Nephron progenitor cell (in vitro differentiated cells): ENCODE results near the gene AVL9.
"Not testable (repeated sequence)": the region's sequence is repeated elsewhere in the genome, so short reads cannot be mapped to it uniquely, and the experiment has no call there.

Source experiments
- DNase-seq: peaks from one replicate; pipeline ENCODE4 v3.0.0; 2021
- H3K27ac Mint-ChIP-seq: 2 replicates; pipeline ENCODE4 v1.8.0; 2021; ENCODE audit warnings: mild to moderate bottlenecking, moderate library complexity, mixed read lengths
- H3K27me3 Mint-ChIP-seq: 2 replicates; pipeline ENCODE4 v1.8.0; 2021; ENCODE audit warnings: mild to moderate bottlenecking, low read depth, mixed read lengths; ENCODE audit not compliant: poor library complexity
- H3K36me3 Mint-ChIP-seq: 2 replicates; pipeline ENCODE4 v1.8.0; 2021; ENCODE audit warnings: low read depth, mixed read lengths
- H3K4me1 Mint-ChIP-seq: 2 replicates; pipeline ENCODE4 v1.8.0; 2021; ENCODE audit warnings: mixed read lengths
- H3K4me3 Mint-ChIP-seq: 2 replicates; pipeline ENCODE4 v1.8.0; 2021; ENCODE audit warnings: mild to moderate bottlenecking, moderate library complexity, mixed read lengths
- H3K9me3 Mint-ChIP-seq: 2 replicates; pipeline ENCODE4 v1.8.0; 2021; ENCODE audit warnings: mild to moderate bottlenecking, moderate library complexity, mixed read lengths
- CTCF ChIP-seq: fragments of 200-600 bp; sonication (generic); IDR thresholded peaks from 2 replicates; pipeline ENCODE4 v1.5.0; 2021; ENCODE audit warnings: antibody characterized with exemption

AVL9 gene

DNA sequence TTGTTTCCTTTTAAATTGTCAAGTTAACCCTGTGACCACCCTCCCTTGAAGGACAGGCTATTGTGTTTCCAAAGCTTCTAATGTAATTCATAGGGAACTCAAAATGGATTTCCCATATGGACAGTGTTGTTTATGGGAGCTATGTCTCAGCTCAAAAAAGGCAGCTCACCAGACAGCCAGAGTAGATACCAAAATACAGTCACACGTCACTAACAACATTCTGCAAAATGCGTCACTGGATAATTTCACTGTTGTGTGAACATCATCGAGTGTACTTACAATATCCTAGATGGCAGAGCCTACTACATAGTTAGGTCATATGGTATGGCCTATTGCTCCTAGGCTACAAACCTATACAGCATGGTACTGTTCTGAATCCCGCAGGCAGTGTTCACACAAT, 97.4 kb downstream of the AVL9 start:
- no peak for DNase-seq
- Mint-ChIP-seq H3K4me3 (no peak overlapping the region), H3K9me3 (peaks cover 1% of the 10 kb centered on the region), H3K36me3 (peaks cover 43% of the 10 kb centered on the region), H3K27ac (no peak overlapping the region), H3K27me3 (no peaks in the 10 kb centered on the region), H3K4me1 (peaks cover 12% of the 10 kb centered on the region)
- no peak for TF ChIP-seq CTCF

DNA sequence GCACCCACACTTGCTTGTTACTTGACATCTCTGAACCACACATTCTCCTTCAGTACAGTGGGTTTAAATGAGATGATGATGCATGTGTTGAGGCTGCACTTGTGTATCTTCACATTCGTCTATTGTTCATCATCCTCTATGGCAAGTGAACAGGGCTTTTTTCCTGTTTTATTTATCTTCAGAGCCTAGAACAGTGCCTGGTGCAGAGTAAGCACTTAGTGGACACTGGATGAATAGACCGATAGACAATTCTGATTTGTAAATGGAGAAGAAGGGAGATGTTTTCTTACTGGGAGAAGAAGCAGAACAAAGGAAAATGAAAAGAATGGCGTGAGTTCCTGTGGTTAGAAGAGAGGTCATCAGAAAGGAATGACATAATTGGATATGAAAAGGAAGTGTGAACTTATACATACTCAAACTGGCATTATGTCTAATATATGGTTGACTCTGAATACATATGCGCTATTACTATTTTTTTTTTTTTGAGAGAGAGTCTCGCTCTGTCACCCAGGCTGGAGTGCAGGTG, 99.7 kb downstream of the AVL9 start:
- Mint-ChIP-seq H3K4me1 (peaks cover 11% of the 10 kb centered on the region), H3K4me3 (no peak overlapping the region), H3K27ac (no peak overlapping the region), H3K27me3 (no peaks in the 10 kb centered on the region), H3K36me3 (peaks cover 56% of the 10 kb centered on the region), H3K9me3 (peaks cover 24% of the 10 kb centered on the region)
- DNase-seq, result no peak
- no peak for TF ChIP-seq CTCF

DNA sequence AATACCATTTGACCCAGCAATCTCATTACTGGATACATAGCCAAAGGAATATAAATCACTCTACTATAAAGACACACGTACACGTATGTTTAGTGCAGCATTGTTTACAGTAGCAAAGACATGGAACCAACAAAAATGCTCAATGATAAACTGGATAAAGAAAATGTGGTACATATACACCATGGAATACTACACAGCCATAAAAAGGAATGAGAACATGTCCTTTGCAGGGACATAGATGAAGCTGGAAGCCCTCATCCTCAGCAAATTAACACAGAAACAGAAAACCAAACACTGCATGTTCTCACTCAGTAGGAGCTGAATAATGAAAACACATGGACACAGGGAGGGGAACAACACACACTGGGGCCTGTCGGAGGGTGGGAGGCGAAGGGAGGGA, 105.9 kb downstream of the AVL9 start:
- not testable (repeated sequence) for H3K4me1 Mint-ChIP-seq, H3K27me3 Mint-ChIP-seq, H3K4me3 Mint-ChIP-seq, H3K27ac Mint-ChIP-seq, DNase-seq
- H3K9me3 Mint-ChIP-seq, result peaks cover 63% of the 10 kb centered on the region
- H3K36me3 Mint-ChIP-seq, result peaks cover 72% of the 10 kb centered on the region

DNA sequence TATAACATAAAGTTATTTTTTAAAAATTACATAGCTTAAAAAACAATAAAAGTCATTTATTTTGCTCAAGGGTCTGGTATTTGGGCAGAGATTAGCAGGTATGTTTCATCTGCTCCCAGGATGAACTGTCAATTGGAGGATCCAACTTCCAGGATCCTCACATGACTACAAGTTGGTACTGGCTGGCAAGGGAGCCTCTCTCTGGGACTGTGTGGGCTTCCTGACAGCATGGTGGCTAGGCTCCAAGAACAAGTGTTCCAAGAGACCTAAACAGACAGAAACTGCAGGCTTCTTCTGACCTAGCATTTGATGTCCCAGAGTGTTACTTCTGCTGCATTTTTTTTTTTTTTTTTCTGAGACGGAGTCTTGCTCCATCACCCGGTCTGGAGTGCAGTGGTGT, 107.2 kb downstream of the AVL9 start:
- Mint-ChIP-seq H3K36me3 (peaks cover 62% of the 10 kb centered on the region), H3K9me3 (peaks cover 63% of the 10 kb centered on the region), H3K27me3 (peaks cover 3% of the 10 kb centered on the region), H3K27ac (no peak overlapping the region), H3K4me1 (no peaks in the 10 kb centered on the region), H3K4me3 (no peak overlapping the region)
- DNase-seq, result no peak
- TF ChIP-seq CTCF, result no peak

GRCh38 chr7:32603492-32603891, 108.2 kb downstream of the AVL9 start:
- Mint-ChIP-seq H3K9me3 (peaks cover 54% of the 10 kb centered on the region), H3K36me3 (peaks cover 57% of the 10 kb centered on the region)
- not testable (repeated sequence) for H3K27ac Mint-ChIP-seq, H3K4me3 Mint-ChIP-seq, DNase-seq, H3K27me3 Mint-ChIP-seq, H3K4me1 Mint-ChIP-seq

GRCh38 chr7:32604047-32604446, 108.8 kb downstream of the AVL9 start:
- H3K27me3 Mint-ChIP-seq, H3K4me1 Mint-ChIP-seq, DNase-seq, H3K4me3 Mint-ChIP-seq, H3K27ac Mint-ChIP-seq: not testable (repeated sequence)
- Mint-ChIP-seq H3K9me3 (peaks cover 49% of the 10 kb centered on the region), H3K36me3 (peaks cover 54% of the 10 kb centered on the region)

DNA sequence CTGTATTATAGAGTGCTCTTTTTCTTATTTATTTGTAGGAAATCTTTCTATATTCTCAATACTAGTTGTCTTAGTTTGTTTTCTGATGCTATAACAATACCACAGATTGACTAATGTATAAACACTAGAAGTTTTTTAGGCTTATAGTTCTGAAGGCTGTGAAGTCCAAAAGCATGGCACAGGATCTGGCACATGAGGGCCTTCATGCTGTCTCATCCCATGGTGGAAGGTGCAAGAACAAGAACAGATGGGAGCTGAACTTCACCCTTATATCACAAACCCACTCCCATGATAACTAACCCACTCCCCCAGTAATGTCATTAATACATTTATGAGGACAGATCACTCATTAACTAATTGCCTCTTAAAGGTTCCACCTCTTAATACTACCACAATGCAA, 109.7 kb downstream of the AVL9 start:
- H3K4me1 Mint-ChIP-seq, result no peaks in the 10 kb centered on the region
- peaks cover 47% of the 10 kb centered on the region for H3K36me3 Mint-ChIP-seq
- H3K9me3 Mint-ChIP-seq, result peaks cover 40% of the 10 kb centered on the region
- H3K27ac Mint-ChIP-seq, result no peak overlapping the region
- no peak for TF ChIP-seq CTCF
- DNase-seq, result no peak
- peaks cover 3% of the 10 kb centered on the region for H3K27me3 Mint-ChIP-seq
- H3K4me3 Mint-ChIP-seq, result no peak overlapping the region
